HG02610 (cell line): Measurements from ENCODE around the gene UNK.

Experiments used
- ATAC-seq: cut with Tn5 transposase; IDR thresholded peaks from one replicate; pipeline ENCODE4 v1.9.1; 2021; ENCODE audit warnings: mild to moderate bottlenecking, moderate library complexity; ENCODE audit not compliant: unreplicated experiment

The UNK gene

GRCh38 chr17:75784473-75785015 lies at the start of gene UNK:
Gene UNK, plus strand, starts transcription at chr17:75784806. Its CDS starts 75 bp downstream, at chr17:75784881.
- ATAC-seq = peak; percentile 55

- no peak for ATAC-seq
These were observed 48.3 kb upstream of the UNK start for GRCh38 chr17:75736173-75736835.

GRCh38 chr17:75737133-75737962 lies 47.3 kb upstream of the UNK start:
- ATAC-seq = no peak

GRCh38 chr17:75738218-75738802 lies 46.3 kb upstream of the UNK start:
- ATAC-seq = no peak

- ATAC-seq = no peak
These were observed 45.4 kb upstream of the UNK start for GRCh38 chr17:75739174-75739573.

- no peak for ATAC-seq
These were observed 44.8 kb upstream of the UNK start for GRCh38 chr17:75739801-75740200.

- ATAC-seq = no peak
These were observed 44.4 kb upstream of the UNK start for GRCh38 chr17:75740215-75740614.

- ATAC-seq = no peak
These were observed 44.0 kb upstream of the UNK start for GRCh38 chr17:75740631-75741077.

GRCh38 chr17:75742337-75742736 lies 42.3 kb upstream of the UNK start:
- no peak for ATAC-seq

- ATAC-seq = no peak
These were observed 40.9 kb upstream of the UNK start for GRCh38 chr17:75743625-75744206.

- no peak for ATAC-seq
These were observed 35.9 kb upstream of the UNK start for GRCh38 chr17:75748706-75749105.

GRCh38 chr17:75749545-75750389 lies 34.8 kb upstream of the UNK start:
- peak; percentile 35 for ATAC-seq

GRCh38 chr17:75750661-75751423 lies 33.8 kb upstream of the UNK start:
- ATAC-seq = no peak

GRCh38 chr17:75751676-75752404 lies 32.8 kb upstream of the UNK start:
- ATAC-seq = no peak

GRCh38 chr17:75752405-75752709 lies 32.2 kb upstream of the UNK start:
- no peak for ATAC-seq

- no peak for ATAC-seq
These were observed 31.6 kb upstream of the UNK start for GRCh38 chr17:75752802-75753513.

GRCh38 chr17:75753514-75754377 lies 30.9 kb upstream of the UNK start:
- peak; percentile 44 for ATAC-seq
